HEK293 (cell line): ENCODE data around the gene TAF1B.
A peak's percentile ranks its signal among the peaks of the same experiment; 100 is the strongest.

ENCODE experiments used
- CTCF ChIA-PET: fragments of 350-600 bp; formaldehyde crosslinking; extraction: SDS; loops from one replicate; lab custom pipeline; 2021; ENCODE audit warnings: antibody characterized with exemption; lab: Yijun Ruan, JAX
- POLR2A ChIA-PET: fragments of 300-600 bp; formaldehyde crosslinking; extraction: SDS; loops from one replicate; lab custom pipeline; 2020; ENCODE audit warnings: antibody characterized with exemption, inconsistent platforms; lab: Yijun Ruan, JAX
- H3K27ac ChIP-seq: fragments of 200-500 bp; sonication (Bioruptor generic); 2 replicates; pipeline ENCODE4 v1.5.1; 2014; ENCODE audit warnings: low read depth, low read length, control low read depth, inconsistent platforms; ENCODE audit errors: extremely low read depth
- H3K36me3 ChIP-seq, 2 experiments: fragments of 200-500 bp in 1 of 2; sonication (Bioruptor generic) in 1 of 2; 1 replicate in 1 of 2; 2 replicates in 1 of 2; pipeline ENCODE4 v1.5.1; 2014 to 2017; ENCODE audit warnings: inconsistent platforms in 2 of 2, low read length in 2 of 2; ENCODE audit not compliant: control insufficient read depth in 2 of 2, insufficient read depth in 1 of 2
- H3K4me1 ChIP-seq: fragments of 200-500 bp; sonication (Bioruptor generic); 2 replicates; pipeline ENCODE4 v1.5.1; 2014; ENCODE audit warnings: mild to moderate bottlenecking, low read length, inconsistent platforms; ENCODE audit not compliant: control insufficient read depth, insufficient read depth
- H3K4me3 ChIP-seq: 2 replicates; pipeline ENCODE4 v1.5.1; 2011; ENCODE audit warnings: low read depth, mild to moderate bottlenecking, control low read depth, low read length, moderate library complexity
- H3K9me3 ChIP-seq: fragments of 200-500 bp; sonication (Bioruptor generic); 2 replicates; pipeline ENCODE4 v1.5.1; 2014; ENCODE audit warnings: low read depth, low read length, inconsistent platforms; ENCODE audit not compliant: control insufficient read depth, insufficient read depth
- CTCF ChIP-seq: fragments of 450-650 bp; formaldehyde crosslinking; IDR thresholded peaks from 2 replicates; pipeline ENCODE4 v1.5.1; 2016; ENCODE audit warnings: missing biosample characterization, missing genetic modification characterization
- EGR2 ChIP-seq: fragments of 450-650 bp; formaldehyde crosslinking; IDR thresholded peaks from 2 replicates; pipeline ENCODE4 v1.5.1; 2016; ENCODE audit warnings: low read depth, missing biosample characterization, missing genetic modification characterization
- HIC1 ChIP-seq: fragments of 450-650 bp; formaldehyde crosslinking; IDR thresholded peaks from 2 replicates; pipeline ENCODE4 v1.5.1; 2016; ENCODE audit warnings: missing biosample characterization, missing genetic modification characterization
- HOXC10 ChIP-seq: sonication (generic); formaldehyde crosslinking; IDR thresholded peaks from 2 replicates; pipeline ENCODE4 v1.8.1; 2023; ENCODE audit warnings: mild to moderate bottlenecking, missing genetic modification reagents
- KLF1 ChIP-seq: fragments of 450-650 bp; formaldehyde crosslinking; IDR thresholded peaks from 2 replicates; pipeline ENCODE4 v1.5.1; 2016; ENCODE audit warnings: missing biosample characterization, missing genetic modification characterization
- SALL2 ChIP-seq: fragments of 450-650 bp; formaldehyde crosslinking; IDR thresholded peaks from 2 replicates; pipeline ENCODE4 v1.5.0; 2017; ENCODE audit warnings: missing biosample characterization, mild to moderate bottlenecking, missing genetic modification characterization, borderline replicate concordance
- SCRT1 ChIP-seq: fragments of 450-650 bp; formaldehyde crosslinking; IDR thresholded peaks from 2 replicates; pipeline ENCODE4 v1.5.1; 2016; ENCODE audit warnings: missing biosample characterization, missing genetic modification characterization, borderline replicate concordance
- SCRT2 ChIP-seq: fragments of 450-650 bp; formaldehyde crosslinking; IDR thresholded peaks from 2 replicates; pipeline ENCODE4 v1.5.1; 2016; ENCODE audit warnings: missing biosample characterization, missing genetic modification characterization
- SP2 ChIP-seq: fragments of 450-650 bp; formaldehyde crosslinking; IDR thresholded peaks from 2 replicates; pipeline ENCODE4 v1.5.1; 2016; ENCODE audit warnings: missing biosample characterization, missing genetic modification characterization
- SP3 ChIP-seq: fragments of 450-650 bp; formaldehyde crosslinking; IDR thresholded peaks from 2 replicates; pipeline ENCODE4 v1.5.1; 2016; ENCODE audit warnings: missing biosample characterization, missing genetic modification characterization
- TCF7L2 ChIP-seq: IDR thresholded peaks from 2 replicates; pipeline ENCODE4 v1.6.1; 2011; ENCODE audit warnings: low read depth, mild to moderate bottlenecking, inconsistent platforms, low read length, moderate library complexity, borderline replicate concordance
- ZBTB48 ChIP-seq: fragments of 450-650 bp; formaldehyde crosslinking; IDR thresholded peaks from 2 replicates; pipeline ENCODE4 v1.5.1; 2016; ENCODE audit warnings: missing biosample characterization, missing genetic modification characterization
- ZBTB6 ChIP-seq: fragments of 450-650 bp; formaldehyde crosslinking; IDR thresholded peaks from 2 replicates; pipeline ENCODE4 v1.5.1; 2017; ENCODE audit warnings: missing biosample characterization, missing genetic modification characterization
- ZNF114 ChIP-seq: fragments of 450-650 bp; formaldehyde crosslinking; IDR thresholded peaks from 2 replicates; pipeline ENCODE4 v1.5.0; 2017; ENCODE audit warnings: missing biosample characterization, missing genetic modification characterization
- ZNF223 ChIP-seq: fragments of 450-650 bp; formaldehyde crosslinking; IDR thresholded peaks from 2 replicates; pipeline ENCODE4 v1.5.1; 2016; ENCODE audit warnings: missing biosample characterization, missing genetic modification characterization
- ZNF324 ChIP-seq: fragments of 450-650 bp; formaldehyde crosslinking; IDR thresholded peaks from 2 replicates; pipeline ENCODE4 v1.5.1; 2016; ENCODE audit warnings: missing biosample characterization, missing genetic modification characterization
- ZNF335 ChIP-seq: fragments of 450-650 bp; formaldehyde crosslinking; conservative IDR thresholded peaks from 2 replicates; pipeline ENCODE4 v1.5.1; 2016; ENCODE audit warnings: missing biosample characterization, missing genetic modification characterization
- ZNF362 ChIP-seq: fragments of 450-650 bp; formaldehyde crosslinking; IDR thresholded peaks from 2 replicates; pipeline ENCODE4 v1.5.1; 2016; ENCODE audit warnings: missing biosample characterization, missing genetic modification characterization
- ZNF426 ChIP-seq: fragments of 450-650 bp; formaldehyde crosslinking; IDR thresholded peaks from 2 replicates; pipeline ENCODE4 v1.5.1; 2017; ENCODE audit warnings: missing biosample characterization, missing genetic modification characterization, mild to moderate bottlenecking, inconsistent platforms, moderate library complexity
- ZNF488 ChIP-seq: fragments of 450-650 bp; formaldehyde crosslinking; IDR thresholded peaks from 2 replicates; pipeline ENCODE4 v1.5.1; 2016; ENCODE audit warnings: missing biosample characterization, missing genetic modification characterization
- ZNF558 ChIP-seq: fragments of 450-650 bp; formaldehyde crosslinking; IDR thresholded peaks from 2 replicates; pipeline ENCODE4 v1.5.1; 2016; ENCODE audit warnings: missing biosample characterization, missing genetic modification characterization
- ZNF560 ChIP-seq: fragments of 450-650 bp; formaldehyde crosslinking; IDR thresholded peaks from 2 replicates; pipeline ENCODE4 v1.5.1; 2017; ENCODE audit warnings: missing biosample characterization, missing genetic modification characterization, borderline replicate concordance
- ZNF561 ChIP-seq: fragments of 450-650 bp; IDR thresholded peaks from 2 replicates; pipeline ENCODE4 v1.5.1; 2018; ENCODE audit warnings: missing biosample characterization, missing genetic modification characterization, borderline replicate concordance
- ZNF629 ChIP-seq: fragments of 450-650 bp; formaldehyde crosslinking; IDR thresholded peaks from 2 replicates; pipeline ENCODE4 v1.5.1; 2017; ENCODE audit warnings: missing biosample characterization, missing genetic modification characterization
- ZNF639 ChIP-seq: fragments of 450-650 bp; formaldehyde crosslinking; IDR thresholded peaks from 2 replicates; pipeline ENCODE4 v1.5.1; 2016; ENCODE audit warnings: missing biosample characterization, missing genetic modification characterization
- ZNF654 ChIP-seq: fragments of 450-650 bp; formaldehyde crosslinking; IDR thresholded peaks from 2 replicates; pipeline ENCODE4 v1.5.1; 2016; ENCODE audit warnings: low read depth, missing biosample characterization, missing genetic modification characterization
- ZNF707 ChIP-seq: fragments of 450-650 bp; formaldehyde crosslinking; IDR thresholded peaks from 2 replicates; pipeline ENCODE4 v1.5.1; 2016; ENCODE audit warnings: missing biosample characterization, missing genetic modification characterization
- ZNF768 ChIP-seq: fragments of 450-650 bp; formaldehyde crosslinking; IDR thresholded peaks from 2 replicates; pipeline ENCODE4 v1.5.1; 2018; ENCODE audit warnings: missing biosample characterization, mild to moderate bottlenecking, missing genetic modification characterization
- ZNF791 ChIP-seq: fragments of 450-650 bp; formaldehyde crosslinking; IDR thresholded peaks from 2 replicates; pipeline ENCODE4 v1.5.1; 2016; ENCODE audit warnings: missing biosample characterization, missing genetic modification characterization
- ZNF837 ChIP-seq: fragments of 450-650 bp; formaldehyde crosslinking; IDR thresholded peaks from 2 replicates; pipeline ENCODE4 v1.5.1; 2016; ENCODE audit warnings: missing biosample characterization, missing genetic modification characterization

TAF1B gene

GRCh38 chr2:9972621-9973479, 129.6 kb downstream of the TAF1B start (continued):
- no peak for TF ChIP-seq SCRT1 (tag by site-specific recombination)
- no peak for TF ChIP-seq ZBTB6 (tag by site-specific recombination)
- TF ChIP-seq SP3 (tag by site-specific recombination) = peak; percentile 40
- no peak for TF ChIP-seq ZNF768 (tag by site-specific recombination)
- peak; percentile 28; the same call in 1 of the 2 replicates for TF ChIP-seq ZNF335 (tag by site-specific recombination)
- TF ChIP-seq ZNF362 (tag by site-specific recombination) = no peak
- no peak for TF ChIP-seq ZNF707 (tag by site-specific recombination)
- TF ChIP-seq SP2 = peak; percentile 32; the same call in 1 of the 2 replicates
- TF ChIP-seq ZNF837 = no peak
- TF ChIP-seq ZNF426 (tag by site-specific recombination) = no peak
- no peak for TF ChIP-seq TCF7L2
- TF ChIP-seq SCRT2 (tag by site-specific recombination) = peak; percentile 80
- TF ChIP-seq CTCF (tag by site-specific recombination) = no peak
- TF ChIP-seq KLF1 = peak; percentile 41; the same call in 1 of the 2 replicates
- TF ChIP-seq ZBTB48 = no peak
- TF ChIP-seq EGR2 (tag by site-specific recombination) = peak; percentile 91
- no peak for TF ChIP-seq ZNF223 (tag by site-specific recombination)
- no peak for TF ChIP-seq ZNF488
- TF ChIP-seq ZNF561 (tag by site-specific recombination) = no peak
- TF ChIP-seq HOXC10 (CRISPR knock-in tag) = no peak
- TF ChIP-seq, all 188 proteins: peak for 7

GRCh38 chr2:9973690-9974089, 130.4 kb downstream of the TAF1B start:
- POLR2A ChIA-PET = no interaction called here

More at GRCh38 chr2:9973690-9974089, 130.4 kb downstream of the TAF1B start:
- Histone ChIP-seq H3K36me3 (peaks cover 10 to 23% of the 10 kb centered on the region in 2 experiments), H3K9me3 (no peaks in the 10 kb centered on the region), H3K27ac (no peak overlapping the region), H3K4me1 (peaks cover 15% of the 10 kb centered on the region), H3K4me3 (no peak overlapping the region)
- CTCF ChIA-PET = interaction anchor here (0.6 to 2.0 kb wide), 4 partner anchors 9 to 160 kb away, joined by 3 to 9 read pairs (median 4); no protein-coding TSS in a partner anchor
- no peak for TF ChIP-seq ZNF324
- no peak for TF ChIP-seq SALL2 (tag by site-specific recombination)
- TF ChIP-seq ZNF114 (tag by site-specific recombination) = no peak
- no peak for TF ChIP-seq ZNF639
- no peak for TF ChIP-seq HIC1
- no peak for TF ChIP-seq ZNF560 (tag by site-specific recombination)
- no peak for TF ChIP-seq ZNF791
- no peak for TF ChIP-seq ZNF629 (tag by site-specific recombination)
- TF ChIP-seq ZNF558 (tag by site-specific recombination) = no peak
- no peak for TF ChIP-seq ZNF654
- TF ChIP-seq, all 188 proteins: peak for 0
